CD4-positive, alpha-beta memory T cell (primary cell): ENCODE data around the gene TCF3. TPM values are rescaled to one million over a fixed set of nuclear protein-coding genes. Genes with fewer than 3 reads are reported as not detected.
A peak's percentile ranks its signal among the peaks of the same experiment; 100 is the strongest.

ENCODE experiments used
- CTCF ChIA-PET: fragments of 350-600 bp; sonication (Branson Sonifier 250); formaldehyde crosslinking; loops from one replicate; lab custom pipeline; 2021; ENCODE audit warnings: inconsistent platforms; ENCODE audit not compliant: partially characterized antibody; lab: Charles Lee
- POLR2A ChIA-PET: fragments of 350-600 bp; sonication (Branson Sonifier 250); formaldehyde crosslinking; loops from one replicate; lab custom pipeline; 2021; ENCODE audit not compliant: partially characterized antibody; lab: Charles Lee
- DNase-seq, 5 donors: peaks; one replicate each; pipeline versions ENCODE4 v3.0.0 to v3.0.0-alpha.2; 2020 to 2022; ENCODE audit warnings: mixed read lengths in 1 of 5
- H3K27ac ChIP-seq: one replicate; pipeline ENCODE4 v1.7.0; 2013; ENCODE audit warnings: low read depth, low read length
- H3K27me3 ChIP-seq: 2 replicates; pipeline ENCODE4 v1.7.0; 2013; ENCODE audit warnings: mild to moderate bottlenecking, low read length, moderate library complexity; ENCODE audit not compliant: insufficient read depth
- H3K36me3 ChIP-seq: 2 replicates; pipeline ENCODE4 v1.7.0; 2013; ENCODE audit warnings: mild to moderate bottlenecking, low read length, moderate library complexity; ENCODE audit not compliant: insufficient read depth
- H3K4me1 ChIP-seq: 2 replicates; pipeline ENCODE4 v1.7.0; 2013; ENCODE audit warnings: mild to moderate bottlenecking, low read length, moderate library complexity; ENCODE audit not compliant: insufficient read depth
- H3K4me3 ChIP-seq, 2 donors: one replicate each; pipeline ENCODE4 v1.7.0; 2013; ENCODE audit warnings: low read length in 2 of 2, mild to moderate bottlenecking in 1 of 2
- H3K9me3 ChIP-seq, 2 donors: one replicate each; pipeline ENCODE4 v1.7.0; 2013; ENCODE audit warnings: low read length in 2 of 2, control low read depth in 1 of 2; ENCODE audit not compliant: control insufficient read depth in 1 of 2
- H3K27ac Mint-ChIP-seq, 7 donors: one replicate each; pipeline ENCODE4 v1.8.0; 2020 to 2021; ENCODE audit warnings: mixed read lengths in 7 of 7, mild to moderate bottlenecking in 6 of 7, inconsistent platforms in 3 of 7, moderate library complexity in 3 of 7
- H3K27me3 Mint-ChIP-seq, 2 donors: one replicate each; pipeline ENCODE4 v1.8.0; 2020 to 2021; ENCODE audit warnings: mixed read lengths in 2 of 2
- H3K36me3 Mint-ChIP-seq, 2 donors: one replicate each; pipeline ENCODE4 v1.8.0; 2020 to 2021; ENCODE audit warnings: mixed read lengths in 2 of 2, inconsistent platforms in 1 of 2, mild to moderate bottlenecking in 1 of 2
- H3K4me1 Mint-ChIP-seq, 4 donors: one replicate each; pipeline ENCODE4 v1.8.0; 2020 to 2021; ENCODE audit warnings: mixed read lengths in 4 of 4, mild to moderate bottlenecking in 1 of 4
- H3K4me3 Mint-ChIP-seq, 8 donors: one replicate each; pipeline ENCODE4 v1.8.0; 2020 to 2021; ENCODE audit warnings: mixed read lengths in 8 of 8, mild to moderate bottlenecking in 7 of 8, moderate library complexity in 6 of 8, inconsistent platforms in 3 of 8
- H3K9me3 Mint-ChIP-seq, 8 donors: one replicate each; pipeline ENCODE4 v1.8.0; 2020 to 2021; ENCODE audit warnings: mixed read lengths in 8 of 8, mild to moderate bottlenecking in 5 of 8, inconsistent platforms in 3 of 8, moderate library complexity in 1 of 8
- intact Hi-C: fragments of 100-400 bp; cut with micrococcal nuclease; formaldehyde crosslinking; loops from one replicate; pipeline ENCODE4 v1.15.1; 2023
- polyA plus RNA-seq, 2 donors: library from polyadenylated mRNA; unstranded; fragments of 300-500 nt; fragmentation: Illumina TruSeq; gene quantifications; one replicate each; pipeline ENCODE4 v1.2.3, GENCODE V29; 2021
- total RNA-seq, 2 experiments: library from RNA; stranded (reverse); gene quantifications; one replicate each; pipeline ENCODE4 v1.2.3, GENCODE V29; 2021

TCF3 gene
- total and polyA plus RNA-seq, 4 experiments from 2014 or later = 1.8 to 75.7 (median 42.6) TPM

DNA sequence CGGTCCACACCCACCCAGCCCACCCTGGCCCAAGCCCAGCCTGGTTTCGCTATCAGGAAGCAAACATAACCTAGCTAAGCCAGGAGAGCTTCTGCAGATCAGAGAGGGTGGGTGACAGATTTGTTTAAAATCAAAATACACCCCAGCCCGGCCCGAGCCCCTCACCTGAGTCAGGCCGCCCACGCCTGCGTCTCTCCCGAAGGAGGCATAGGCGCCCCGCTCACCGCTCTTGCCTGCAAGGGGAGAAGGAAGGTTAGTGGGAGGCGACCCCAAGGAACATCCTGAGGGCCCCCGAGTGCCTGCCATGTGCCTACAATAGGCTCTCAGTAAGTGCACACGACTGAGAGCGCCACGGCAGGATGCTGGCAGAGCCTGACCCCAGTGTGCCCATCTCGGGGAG lies 25.2 kb downstream of the TCF3 start:
- H3K27me3 Mint-ChIP-seq = no peaks in the 10 kb centered on the region
- POLR2A ChIA-PET = no interaction called here

DNA sequence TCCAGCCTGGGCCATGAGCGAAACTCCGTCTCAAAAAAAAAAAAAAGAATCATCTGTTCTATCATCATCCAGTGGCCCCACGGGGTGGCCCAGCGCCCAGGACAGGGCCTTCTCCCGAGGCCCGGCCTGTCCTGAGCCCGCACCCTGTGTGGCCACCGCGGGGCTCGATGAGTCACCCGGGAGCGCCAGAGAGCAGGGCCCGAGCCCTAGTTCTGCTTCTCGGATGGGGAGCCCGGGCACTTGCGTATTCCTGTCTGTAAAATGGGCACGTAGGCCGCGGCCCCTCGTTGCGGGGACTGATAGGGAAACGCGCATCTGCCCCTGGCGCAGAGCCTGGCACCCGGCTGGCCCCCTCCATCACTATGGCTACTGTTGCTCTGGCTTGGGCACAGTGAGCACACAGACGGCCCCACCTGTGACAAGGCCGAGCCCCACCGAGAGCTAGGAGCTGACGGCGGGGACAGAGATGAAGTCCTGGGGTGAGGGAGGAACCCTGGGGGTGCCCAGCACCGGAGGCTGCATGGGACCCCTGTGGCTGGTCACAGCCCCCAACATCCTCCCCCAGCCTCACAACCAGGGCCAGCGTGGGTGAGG lies 25.9 kb downstream of the TCF3 start:
- intact Hi-C loops = no loop called here
- Histone ChIP-seq H3K36me3 (no peaks in the 10 kb centered on the region), H3K27me3 (no peaks in the 10 kb centered on the region), H3K9me3 (no peaks in the 10 kb centered on the region), H3K4me1 (no peaks in the 10 kb centered on the region), H3K27ac (no peak overlapping the region), H3K4me3 (no peak overlapping the region)
- POLR2A ChIA-PET = no interaction called here
- no peak for DNase-seq
- Mint-ChIP-seq H3K9me3 (no peaks in the 10 kb centered on the region), H3K27ac (no peak overlapping the region), H3K4me3 (no peak overlapping the region), H3K4me1 (peaks cover 0 to 5% (median 0%) of the 10 kb centered on the region in 4 donors), H3K27me3 (no peaks in the 10 kb centered on the region), H3K36me3 (peaks cover 5 to 14% of the 10 kb centered on the region in 2 donors)
- CTCF ChIA-PET = no interaction called here

More for the DNA sequence above, 25.2 kb downstream of the TCF3 start:
- Histone ChIP-seq H3K36me3 (peaks cover 6% of the 10 kb centered on the region), H3K27ac (no peak overlapping the region), H3K27me3 (no peaks in the 10 kb centered on the region), H3K4me3 (no peak overlapping the region), H3K9me3 (no peaks in the 10 kb centered on the region), H3K4me1 (no peaks in the 10 kb centered on the region)
- no peak overlapping the region for H3K27ac Mint-ChIP-seq
- intact Hi-C loops = no loop called here
- H3K36me3 Mint-ChIP-seq = peaks cover 5 to 14% of the 10 kb centered on the region in 2 donors
- H3K4me3 Mint-ChIP-seq = no peak overlapping the region
- no peaks in the 10 kb centered on the region for H3K9me3 Mint-ChIP-seq
- CTCF ChIA-PET = no interaction called here
- peaks cover 0 to 5% (median 0%) of the 10 kb centered on the region in 4 donors for H3K4me1 Mint-ChIP-seq
- no peak for DNase-seq

DNA sequence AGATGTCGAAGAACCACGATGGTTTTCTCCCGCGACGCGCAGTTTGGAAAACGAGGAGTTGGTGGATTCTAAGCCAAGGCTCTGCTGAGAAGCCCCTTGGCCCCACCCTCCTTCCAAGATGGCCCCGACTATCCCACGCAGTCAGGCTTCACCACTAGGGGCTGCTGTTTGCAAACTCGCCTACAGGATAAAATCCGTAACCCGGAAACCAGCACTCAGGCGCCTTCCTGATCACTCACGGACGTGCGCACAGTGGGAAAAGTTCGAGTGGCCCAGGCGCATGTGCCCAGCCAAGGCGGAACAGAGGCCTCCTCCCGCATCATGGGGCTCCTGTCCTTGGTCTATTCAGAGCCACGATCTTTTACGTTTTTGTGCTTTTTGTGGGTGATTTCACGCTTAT lies 28.0 kb downstream of the TCF3 start:
- POLR2A ChIA-PET = no interaction called here

DNA sequence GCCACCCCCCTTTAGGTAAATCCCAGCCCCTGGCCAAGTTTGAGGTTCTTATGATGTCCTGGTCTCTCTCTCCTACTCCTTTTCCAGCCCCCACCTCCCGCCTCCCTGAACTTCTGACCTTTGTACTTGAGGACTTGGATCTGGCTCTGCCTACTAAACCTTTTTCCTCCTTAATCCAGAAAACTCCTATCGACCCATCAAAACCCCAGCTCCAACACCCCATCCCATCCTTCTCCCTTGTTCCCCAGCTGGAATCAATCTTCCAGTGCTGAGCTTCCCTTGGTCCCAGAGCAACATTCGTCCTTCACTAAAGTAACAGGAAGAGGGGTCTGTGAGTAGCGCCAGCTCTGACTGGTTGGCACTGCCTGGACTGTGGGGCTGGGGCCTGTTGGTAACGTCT lies 29.9 kb downstream of the TCF3 start:
- Histone ChIP-seq H3K4me3 (no peak overlapping the region), H3K27ac (no peak overlapping the region), H3K36me3 (no peaks in the 10 kb centered on the region), H3K27me3 (no peaks in the 10 kb centered on the region), H3K4me1 (peaks cover 4% of the 10 kb centered on the region), H3K9me3 (no peaks in the 10 kb centered on the region)
- Mint-ChIP-seq H3K36me3 (peaks cover 5 to 20% of the 10 kb centered on the region in 2 donors), H3K9me3 (peaks cover 0 to 2% (median 0%) of the 10 kb centered on the region in 8 donors), H3K27me3 (no peaks in the 10 kb centered on the region), H3K4me1 (peaks cover 0 to 10% (median 4%) of the 10 kb centered on the region in 4 donors), H3K4me3 (no peak overlapping the region), H3K27ac (peak overlapping the region in 5 of 7 donors; percentile 46 to 85 (median 76))
- ChIA-PET POLR2A (no interaction called here), CTCF (interaction anchor here (1.0 kb wide), 1 partner anchor 29 kb away, joined by 3 read pairs; no protein-coding TSS in a partner anchor)
- DNase-seq = no peak
- intact Hi-C loops = no loop called here

More for the DNA sequence above, 28.0 kb downstream of the TCF3 start:
- no peaks in the 10 kb centered on the region for H3K36me3 ChIP-seq
- H3K27me3 ChIP-seq = no peaks in the 10 kb centered on the region
- peak; percentile 29 to 57 (median 44) for DNase-seq
- H3K36me3 Mint-ChIP-seq = peaks cover 5 to 15% of the 10 kb centered on the region in 2 donors
- no peaks in the 10 kb centered on the region for H3K9me3 Mint-ChIP-seq
- H3K4me3 ChIP-seq = no peak overlapping the region
- no peaks in the 10 kb centered on the region for H3K9me3 ChIP-seq
- CTCF ChIA-PET = interaction anchor here (0.8 to 2.3 kb wide), 4 partner anchors 32 to 78 kb away, joined by 3 to 9 read pairs (median 4); partner anchors contain the start of gene MBD3
- no peaks in the 10 kb centered on the region for H3K4me1 ChIP-seq
- H3K27me3 Mint-ChIP-seq = no peaks in the 10 kb centered on the region
- peaks cover 0 to 5% (median 0%) of the 10 kb centered on the region in 4 donors for H3K4me1 Mint-ChIP-seq
- intact Hi-C loops = no loop called here
- H3K27ac Mint-ChIP-seq = peak overlapping the region in 2 of 7 donors; percentile 21 to 41
- no peak overlapping the region for H3K4me3 Mint-ChIP-seq
- H3K27ac ChIP-seq = no peak overlapping the region

DNA sequence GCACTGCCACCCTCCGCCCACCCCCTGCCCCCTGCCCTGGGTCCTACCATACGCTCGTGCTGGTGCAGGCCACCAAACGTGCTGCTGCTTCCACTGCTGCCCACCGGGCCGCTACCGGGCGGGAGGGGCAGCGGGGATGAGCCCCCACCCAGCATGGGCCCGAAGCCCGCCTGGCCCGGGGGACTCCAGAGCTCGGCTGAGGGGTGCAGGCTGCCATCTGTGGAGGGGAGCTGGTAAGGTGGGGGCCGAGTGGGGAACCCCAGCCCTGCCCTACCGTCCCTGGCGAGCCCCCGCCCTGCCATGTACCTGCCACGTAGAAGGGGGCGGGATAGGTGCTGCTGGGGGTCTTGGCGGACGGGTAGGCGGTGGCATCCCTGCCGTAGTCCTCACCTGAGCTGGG lies 30.4 kb downstream of the TCF3 start:
- Mint-ChIP-seq H3K36me3 (peaks cover 5 to 22% of the 10 kb centered on the region in 2 donors), H3K27ac (no peak overlapping the region), H3K4me3 (no peak overlapping the region), H3K27me3 (no peaks in the 10 kb centered on the region), H3K4me1 (peaks cover 0 to 14% (median 6%) of the 10 kb centered on the region in 4 donors), H3K9me3 (peaks cover 0 to 2% (median 0%) of the 10 kb centered on the region in 8 donors)
- DNase-seq = no peak
- H3K36me3 ChIP-seq = no peaks in the 10 kb centered on the region
- ChIA-PET CTCF (interaction anchor here (1.0 kb wide), 1 partner anchor 29 kb away, joined by 3 read pairs; no protein-coding TSS in a partner anchor), POLR2A (no interaction called here)
- peaks cover 9% of the 10 kb centered on the region for H3K4me1 ChIP-seq
- no peaks in the 10 kb centered on the region for H3K27me3 ChIP-seq
- intact Hi-C loops = no loop called here
- no peaks in the 10 kb centered on the region for H3K9me3 ChIP-seq
- H3K4me3 ChIP-seq = no peak overlapping the region
- no peak overlapping the region for H3K27ac ChIP-seq

DNA sequence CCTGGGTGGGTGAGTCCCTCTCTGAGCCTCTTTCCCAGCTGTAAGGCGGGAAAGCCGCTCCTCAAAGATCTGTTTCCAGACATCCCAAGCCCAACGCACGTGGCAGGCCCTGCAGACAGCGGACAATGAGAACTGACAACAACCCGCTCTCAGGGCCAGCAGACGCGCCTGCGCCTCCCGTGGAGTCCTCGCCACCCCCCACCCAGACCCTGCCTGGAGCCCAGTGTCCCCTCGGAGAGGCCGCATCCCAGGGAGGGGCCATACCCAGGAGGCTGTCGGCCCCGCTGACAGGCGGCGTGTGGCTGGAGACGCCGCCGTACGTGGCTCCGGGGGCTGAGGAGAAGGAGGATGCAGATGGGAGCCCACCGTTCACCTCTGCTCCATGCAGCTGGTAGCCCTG lies 30.8 kb downstream of the TCF3 start:
- peaks cover 8 to 25% of the 10 kb centered on the region in 2 donors for H3K36me3 Mint-ChIP-seq
- peak in 1 of 5 donors; percentile 0 for DNase-seq
- peaks cover 3 to 18% (median 9%) of the 10 kb centered on the region in 4 donors for H3K4me1 Mint-ChIP-seq

DNA sequence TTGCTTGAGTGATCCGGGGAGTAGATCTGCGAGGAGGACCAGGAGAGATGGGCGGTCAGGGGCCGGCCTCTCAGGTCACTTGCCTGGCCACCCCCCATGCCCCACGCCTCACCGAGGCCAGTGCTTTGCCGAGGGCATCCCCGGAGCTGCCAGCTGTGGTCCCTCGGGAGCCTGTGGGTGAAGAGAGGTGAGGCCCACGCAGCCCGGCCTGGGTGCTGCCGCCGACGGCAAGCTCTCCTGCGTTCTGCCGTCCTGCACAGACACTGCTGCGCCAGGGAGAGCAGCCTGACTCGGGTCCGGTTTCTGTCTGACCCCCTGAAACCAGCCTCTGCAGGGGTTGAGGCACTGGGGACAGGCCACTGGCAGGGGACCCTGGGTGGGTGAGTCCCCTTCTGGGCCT lies 31.4 kb downstream of the TCF3 start:
- Mint-ChIP-seq H3K4me3 (no peak overlapping the region), H3K27me3 (no peaks in the 10 kb centered on the region), H3K36me3 (peaks cover 9 to 27% of the 10 kb centered on the region in 2 donors), H3K4me1 (peaks cover 3 to 22% (median 11%) of the 10 kb centered on the region in 4 donors), H3K27ac (peak overlapping the region in 1 of 7 donors; percentile 41), H3K9me3 (peaks cover 0 to 2% (median 0%) of the 10 kb centered on the region in 8 donors)
- Histone ChIP-seq H3K4me1 (peaks cover 12% of the 10 kb centered on the region), H3K9me3 (no peaks in the 10 kb centered on the region), H3K4me3 (no peak overlapping the region), H3K27ac (no peak overlapping the region), H3K36me3 (no peaks in the 10 kb centered on the region), H3K27me3 (no peaks in the 10 kb centered on the region)
- intact Hi-C loops = no loop called here
- ChIA-PET POLR2A (no interaction called here), CTCF (no interaction called here)
- peak in 1 of 5 donors; percentile 30 for DNase-seq

More for the DNA sequence above, 30.8 kb downstream of the TCF3 start:
- Mint-ChIP-seq H3K27me3 (no peaks in the 10 kb centered on the region), H3K27ac (no peak overlapping the region), H3K9me3 (peaks cover 0 to 2% (median 0%) of the 10 kb centered on the region in 8 donors), H3K4me3 (no peak overlapping the region)
- Histone ChIP-seq H3K9me3 (no peaks in the 10 kb centered on the region), H3K27ac (no peak overlapping the region), H3K4me1 (peaks cover 12% of the 10 kb centered on the region), H3K27me3 (no peaks in the 10 kb centered on the region), H3K4me3 (no peak overlapping the region), H3K36me3 (no peaks in the 10 kb centered on the region)
- ChIA-PET CTCF (interaction anchor here (1.0 kb wide), 1 partner anchor 30 kb away, joined by 3 read pairs; no protein-coding TSS in a partner anchor), POLR2A (no interaction called here)
- intact Hi-C loops = no loop called here
